Neural progenitor cell (in vitro differentiated cells): ENCODE results near the gene CCL18. TPM values are rescaled to one million over a fixed set of nuclear protein-coding genes. Genes with fewer than 3 reads are reported as not detected.
"Not testable (repeated sequence)": the region's sequence is repeated elsewhere in the genome, so short reads cannot be mapped to it uniquely, and the experiment has no call there.

ENCODE experiments used
- DNase-seq: peaks from one replicate; pipeline ENCODE4 v3.0.0-alpha.2; 2016; ENCODE audit warnings: low spot score
- H2AFZ ChIP-seq: fragments of 200-600 bp; sonication (generic); replicated peaks from 2 replicates; pipeline ENCODE4 v1.6.1; 2016; ENCODE audit warnings: antibody characterized with exemption
- H3F3A ChIP-seq: fragments of 200-600 bp; sonication (generic); 2 replicates; pipeline ENCODE4 v1.6.1; 2016; ENCODE audit warnings: antibody characterized with exemption, low read depth
- H3K27ac ChIP-seq: fragments of 200-600 bp; sonication (generic); 2 replicates; pipeline ENCODE4 v1.5.1; 2016; ENCODE audit warnings: mild to moderate bottlenecking
- H3K27me3 ChIP-seq: fragments of 200-600 bp; sonication (generic); 2 replicates; pipeline ENCODE4 v1.6.1; 2016; ENCODE audit warnings: mild to moderate bottlenecking, moderate library complexity
- H3K36me3 ChIP-seq: fragments of 200-600 bp; sonication (generic); 2 replicates; pipeline ENCODE4 v1.5.1; 2016
- H3K4me1 ChIP-seq: fragments of 200-600 bp; sonication (generic); 2 replicates; pipeline ENCODE4 v1.6.1; 2016; ENCODE audit warnings: mixed run types
- H3K4me2 ChIP-seq: fragments of 200-600 bp; sonication (generic); 2 replicates; pipeline ENCODE4 v1.6.1; 2016
- H3K4me3 ChIP-seq: fragments of 200-600 bp; sonication (generic); 2 replicates; pipeline ENCODE4 v1.5.1; 2016
- H3K79me2 ChIP-seq: fragments of 200-600 bp; sonication (generic); 2 replicates; pipeline ENCODE4 v1.6.1; 2016; ENCODE audit warnings: low read depth
- H3K9ac ChIP-seq: fragments of 200-600 bp; sonication (generic); 2 replicates; pipeline ENCODE4 v1.6.1; 2016
- H3K9me3 ChIP-seq: fragments of 200-600 bp; sonication (generic); 2 replicates; pipeline ENCODE4 v1.5.1; 2016; ENCODE audit warnings: low read depth
- H4K20me1 ChIP-seq: fragments of 200-600 bp; sonication (generic); 2 replicates; pipeline ENCODE4 v1.6.1; 2016; ENCODE audit warnings: low read depth
- H3K27ac Mint-ChIP-seq: 3 replicates; pipeline ENCODE4 v1.8.0; 2021; ENCODE audit warnings: mixed read lengths
- H3K27me3 Mint-ChIP-seq: 2 replicates; pipeline ENCODE4 v1.8.0; 2022; ENCODE audit warnings: low read depth, mild to moderate bottlenecking, inconsistent platforms, moderate library complexity, mixed read lengths; ENCODE audit not compliant: insufficient read depth
- H3K36me3 Mint-ChIP-seq: 3 replicates; pipeline ENCODE4 v1.8.0; 2021; ENCODE audit warnings: mixed read lengths
- H3K4me1 Mint-ChIP-seq: 3 replicates; pipeline ENCODE4 v1.8.0; 2021; ENCODE audit warnings: mixed read lengths
- H3K4me3 Mint-ChIP-seq: 3 replicates; pipeline ENCODE4 v1.8.0; 2021; ENCODE audit warnings: mild to moderate bottlenecking, moderate library complexity, mixed read lengths
- H3K9me3 Mint-ChIP-seq: 3 replicates; pipeline ENCODE4 v1.8.0; 2020; ENCODE audit warnings: mixed read lengths
- EZH2 ChIP-seq: fragments of 200-600 bp; sonication (generic); IDR thresholded peaks from 2 replicates; pipeline ENCODE4 v1.6.1; 2017; ENCODE audit warnings: antibody characterized with exemption, mild to moderate bottlenecking, moderate library complexity
- EZH2phosphoT487 ChIP-seq: fragments of 200-600 bp; sonication (generic); IDR thresholded peaks from 2 replicates; pipeline ENCODE4 v1.6.1; 2017; ENCODE audit warnings: antibody characterized with exemption
- total RNA-seq: library from RNA; depleted of rRNA; stranded (reverse); fragments of >200 nt; gene quantifications from 2 replicates; pipeline ENCODE4 v1.2.3, GENCODE V29; 2015; ENCODE audit warnings: low replicate concordance
- TF ChIP-seq, protein P1 (sequence below): fragments of 200-600 bp; sonication (generic); IDR thresholded peaks from 2 replicates; pipeline ENCODE4 v1.5.1; 2017; ENCODE audit warnings: antibody characterized with exemption, mild to moderate bottlenecking

The CCL18 gene
- total RNA-seq, 1 donor from 2014 or later, result not detected

DNA sequence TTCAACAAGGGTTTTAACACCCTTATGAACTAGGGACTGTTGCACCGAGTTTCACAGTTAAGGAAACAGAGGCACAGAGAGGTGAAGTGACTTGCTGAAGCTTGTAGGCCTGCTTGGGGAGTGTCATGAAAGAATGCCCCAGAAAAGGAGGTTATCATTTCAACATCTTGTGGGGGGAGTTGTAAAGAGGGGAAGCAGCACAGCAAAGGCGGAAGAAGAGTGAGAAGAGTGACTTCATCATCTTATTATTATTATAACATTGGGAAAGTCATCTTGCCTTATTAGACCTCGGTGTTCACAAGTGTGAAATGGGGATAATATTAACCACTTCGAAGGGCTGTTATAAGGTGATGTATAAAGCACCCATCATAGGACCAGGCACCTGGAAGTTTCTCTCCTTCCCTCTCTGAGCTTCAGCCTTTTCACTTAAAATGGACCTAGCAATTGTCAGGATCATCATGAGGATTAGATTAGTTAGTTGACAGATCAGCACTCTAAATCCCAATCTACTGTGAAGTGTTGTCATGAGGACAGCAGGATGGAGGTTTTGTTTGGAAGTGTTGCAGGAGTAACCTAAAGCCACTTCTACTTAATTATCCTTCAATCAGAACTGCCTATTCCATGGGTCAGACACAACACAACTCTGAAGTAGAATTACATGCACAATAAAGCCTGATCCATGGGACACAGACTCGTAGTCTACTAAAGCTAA lies 41.9 kb downstream of the CCL18 start:
- no peak overlapping the region for H3K4me3 Mint-ChIP-seq
- Histone ChIP-seq H3K27me3 (no peaks in the 10 kb centered on the region), H3K9ac (no peak overlapping the region), H3K36me3 (no peaks in the 10 kb centered on the region), H4K20me1 (no peaks in the 10 kb centered on the region), H3K4me1 (no peaks in the 10 kb centered on the region), H3F3A (no peaks in the 10 kb centered on the region), H3K79me2 (no peaks in the 10 kb centered on the region), H3K27ac (no peak overlapping the region), H2AFZ (no peak overlapping the region), H3K9me3 (no peaks in the 10 kb centered on the region), H3K4me3 (no peak overlapping the region), H3K4me2 (no peak overlapping the region)
- H3K27me3 Mint-ChIP-seq, result peaks cover 9% of the 10 kb centered on the region
- H3K4me1 Mint-ChIP-seq, result peaks cover under 1% of the 10 kb centered on the region
- DNase-seq, result no peak
- TF ChIP-seq, protein P1, sequence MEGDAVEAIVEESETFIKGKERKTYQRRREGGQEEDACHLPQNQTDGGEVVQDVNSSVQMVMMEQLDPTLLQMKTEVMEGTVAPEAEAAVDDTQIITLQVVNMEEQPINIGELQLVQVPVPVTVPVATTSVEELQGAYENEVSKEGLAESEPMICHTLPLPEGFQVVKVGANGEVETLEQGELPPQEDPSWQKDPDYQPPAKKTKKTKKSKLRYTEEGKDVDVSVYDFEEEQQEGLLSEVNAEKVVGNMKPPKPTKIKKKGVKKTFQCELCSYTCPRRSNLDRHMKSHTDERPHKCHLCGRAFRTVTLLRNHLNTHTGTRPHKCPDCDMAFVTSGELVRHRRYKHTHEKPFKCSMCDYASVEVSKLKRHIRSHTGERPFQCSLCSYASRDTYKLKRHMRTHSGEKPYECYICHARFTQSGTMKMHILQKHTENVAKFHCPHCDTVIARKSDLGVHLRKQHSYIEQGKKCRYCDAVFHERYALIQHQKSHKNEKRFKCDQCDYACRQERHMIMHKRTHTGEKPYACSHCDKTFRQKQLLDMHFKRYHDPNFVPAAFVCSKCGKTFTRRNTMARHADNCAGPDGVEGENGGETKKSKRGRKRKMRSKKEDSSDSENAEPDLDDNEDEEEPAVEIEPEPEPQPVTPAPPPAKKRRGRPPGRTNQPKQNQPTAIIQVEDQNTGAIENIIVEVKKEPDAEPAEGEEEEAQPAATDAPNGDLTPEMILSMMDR, result no peak
- TF ChIP-seq EZH2 (no peak), EZH2phosphoT487 (no peak)
- H3K36me3 Mint-ChIP-seq, result no peaks in the 10 kb centered on the region
- H3K9me3 Mint-ChIP-seq, result no peaks in the 10 kb centered on the region
- no peak overlapping the region for H3K27ac Mint-ChIP-seq

DNA sequence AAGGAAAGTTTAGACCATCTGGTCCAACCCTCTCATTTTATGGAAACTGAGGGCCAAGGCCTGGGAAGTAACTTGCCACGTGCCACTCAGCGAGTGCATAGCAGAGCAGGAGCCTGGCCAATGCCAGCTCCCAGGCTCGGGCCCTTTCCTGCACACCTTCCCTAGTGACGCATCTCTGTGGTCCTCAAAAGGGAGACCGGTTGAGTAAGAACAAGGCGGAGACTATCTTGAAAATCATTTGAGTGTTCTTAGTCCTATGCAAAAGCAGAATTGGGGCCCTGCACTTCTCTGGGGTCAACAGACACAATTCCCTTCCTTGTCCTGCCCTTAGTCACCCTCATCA lies 42.4 kb downstream of the CCL18 start:
- H3K4me2 ChIP-seq, result no peak overlapping the region
- H3K9ac ChIP-seq, result no peak overlapping the region
- no peak overlapping the region for H3K4me3 Mint-ChIP-seq
- H3K9me3 ChIP-seq, result no peaks in the 10 kb centered on the region
- H3K9me3 Mint-ChIP-seq, result no peaks in the 10 kb centered on the region
- no peaks in the 10 kb centered on the region for H3K36me3 Mint-ChIP-seq
- no peaks in the 10 kb centered on the region for H4K20me1 ChIP-seq
- H3K4me1 ChIP-seq, result peaks cover 5% of the 10 kb centered on the region
- H3K4me1 Mint-ChIP-seq, result peaks cover 6% of the 10 kb centered on the region
- H3K27me3 Mint-ChIP-seq, result peaks cover 9% of the 10 kb centered on the region
- no peak overlapping the region for H3K4me3 ChIP-seq
- H2AFZ ChIP-seq, result no peak overlapping the region
- H3F3A ChIP-seq, result no peaks in the 10 kb centered on the region
- no peaks in the 10 kb centered on the region for H3K27me3 ChIP-seq
- H3K79me2 ChIP-seq, result no peaks in the 10 kb centered on the region
- no peak overlapping the region for H3K27ac Mint-ChIP-seq
- H3K36me3 ChIP-seq, result no peaks in the 10 kb centered on the region
- H3K27ac ChIP-seq, result no peak overlapping the region
- no peak for TF ChIP-seq EZH2phosphoT487
- TF ChIP-seq EZH2, result no peak
- TF ChIP-seq, protein P1, result no peak
- DNase-seq, result no peak

DNA sequence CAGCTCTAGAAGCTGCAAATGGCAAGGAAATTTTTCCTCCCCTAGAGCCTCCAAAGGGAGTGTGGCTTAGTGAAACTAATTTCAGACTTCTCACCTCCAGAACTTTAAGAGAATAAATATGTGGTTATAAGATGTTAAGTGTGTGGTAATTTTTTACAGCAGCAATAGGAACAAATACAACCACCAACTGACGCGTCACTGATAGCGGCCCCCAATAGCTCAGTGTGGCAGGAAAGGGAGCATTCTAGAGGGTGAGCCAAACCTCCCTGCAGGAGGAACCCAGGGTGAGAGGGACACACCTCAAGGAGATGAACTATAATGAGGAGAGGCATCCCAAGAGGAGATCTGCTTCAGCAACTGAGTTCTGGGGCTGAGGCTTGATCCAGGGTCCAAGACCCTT lies 43.6 kb downstream of the CCL18 start:
- no peaks in the 10 kb centered on the region for H3K9me3 ChIP-seq
- no peaks in the 10 kb centered on the region for H3F3A ChIP-seq
- no peak for DNase-seq
- Mint-ChIP-seq H3K4me1 (peaks cover 6% of the 10 kb centered on the region), H3K36me3 (no peaks in the 10 kb centered on the region), H3K27ac (no peak overlapping the region), H3K9me3 (peaks cover 9% of the 10 kb centered on the region), H3K4me3 (no peak overlapping the region), H3K27me3 (peaks cover 9% of the 10 kb centered on the region)
- H3K4me2 ChIP-seq, result no peak overlapping the region
- H3K4me3 ChIP-seq, result no peak overlapping the region
- H3K79me2 ChIP-seq, result no peaks in the 10 kb centered on the region
- TF ChIP-seq, protein P1, result no peak
- TF ChIP-seq EZH2phosphoT487, result no peak
- no peaks in the 10 kb centered on the region for H4K20me1 ChIP-seq
- H3K9ac ChIP-seq, result no peak overlapping the region
- H3K36me3 ChIP-seq, result no peaks in the 10 kb centered on the region
- no peak overlapping the region for H2AFZ ChIP-seq
- H3K27me3 ChIP-seq, result no peaks in the 10 kb centered on the region
- H3K4me1 ChIP-seq, result peaks cover 6% of the 10 kb centered on the region
- no peak overlapping the region for H3K27ac ChIP-seq

DNA sequence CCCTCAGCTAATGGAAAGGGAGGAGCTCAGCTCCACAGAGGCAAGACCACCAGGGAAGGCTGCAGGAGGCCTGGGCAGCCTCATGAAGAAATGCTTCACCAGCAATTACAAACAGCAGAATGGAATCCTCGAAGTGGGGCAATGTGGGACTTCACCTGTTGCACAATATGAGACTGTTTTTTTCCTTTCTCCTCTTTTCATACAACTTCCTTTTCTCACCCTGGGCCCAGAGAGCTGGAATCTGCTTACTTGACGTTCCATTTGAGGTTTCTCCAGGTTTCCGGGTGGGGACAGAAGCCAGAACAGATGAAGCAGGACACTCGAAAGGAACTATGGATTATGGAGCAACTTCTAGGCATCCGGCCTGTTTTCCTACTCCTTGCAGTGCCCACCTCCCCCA lies 44.2 kb downstream of the CCL18 start:
- H3K9me3 ChIP-seq, H3K27me3 ChIP-seq, H3K4me1 Mint-ChIP-seq, H3K27me3 Mint-ChIP-seq, H3K9ac ChIP-seq, H3K79me2 ChIP-seq, DNase-seq, H3K27ac ChIP-seq, H4K20me1 ChIP-seq, H3K4me3 Mint-ChIP-seq, H2AFZ ChIP-seq, H3K36me3 ChIP-seq, H3K4me3 ChIP-seq, H3K27ac Mint-ChIP-seq, H3K4me1 ChIP-seq, H3K4me2 ChIP-seq, H3F3A ChIP-seq, H3K36me3 Mint-ChIP-seq: not testable (repeated sequence)
- H3K9me3 Mint-ChIP-seq, result peaks cover 10% of the 10 kb centered on the region
